ENCODE data around the gene TPD52L2.

TPD52L2 gene

DNA sequence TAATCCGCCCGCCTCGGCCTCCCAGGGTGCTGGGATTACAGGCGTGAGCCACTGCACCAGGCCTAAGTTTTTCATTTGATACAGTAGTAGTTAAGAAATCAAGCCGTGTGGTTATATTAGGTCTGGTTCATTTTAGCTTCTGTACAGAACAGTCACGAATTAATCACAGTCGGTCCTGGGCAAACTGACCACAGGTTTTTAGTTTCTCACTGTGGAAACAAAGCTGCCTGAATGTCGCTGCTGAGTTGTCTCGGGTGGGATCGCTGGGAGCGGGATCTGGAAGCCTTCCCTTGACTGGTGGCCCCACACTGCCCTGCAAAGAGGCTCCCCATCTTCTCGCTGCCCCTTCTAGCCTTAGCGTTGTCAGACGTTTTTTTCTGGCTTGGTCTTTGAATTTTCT, 72.5 kb downstream of the TPD52L2 start (continued):
- TF ChIP-seq, protein P1, sequence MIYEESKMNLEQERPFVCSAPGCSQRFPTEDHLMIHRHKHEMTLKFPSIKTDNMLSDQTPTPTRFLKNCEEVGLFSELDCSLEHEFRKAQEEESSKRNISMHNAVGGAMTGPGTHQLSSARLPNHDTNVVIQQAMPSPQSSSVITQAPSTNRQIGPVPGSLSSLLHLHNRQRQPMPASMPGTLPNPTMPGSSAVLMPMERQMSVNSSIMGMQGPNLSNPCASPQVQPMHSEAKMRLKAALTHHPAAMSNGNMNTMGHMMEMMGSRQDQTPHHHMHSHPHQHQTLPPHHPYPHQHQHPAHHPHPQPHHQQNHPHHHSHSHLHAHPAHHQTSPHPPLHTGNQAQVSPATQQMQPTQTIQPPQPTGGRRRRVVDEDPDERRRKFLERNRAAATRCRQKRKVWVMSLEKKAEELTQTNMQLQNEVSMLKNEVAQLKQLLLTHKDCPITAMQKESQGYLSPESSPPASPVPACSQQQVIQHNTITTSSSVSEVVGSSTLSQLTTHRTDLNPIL (CRISPR knock-in tag; IDR thresholded peaks at IDR 0.05; ENCODE audit: low read depth) = no peak
- no peak for TF ChIP-seq ZNF70 (CRISPR knock-in tag; IDR thresholded peaks at IDR 0.05)
- TF ChIP-seq ARNTL (CRISPR knock-in tag; IDR thresholded peaks at IDR 0.05; ENCODE audit: borderline replicate concordance, low read depth) = no peak

DNA sequence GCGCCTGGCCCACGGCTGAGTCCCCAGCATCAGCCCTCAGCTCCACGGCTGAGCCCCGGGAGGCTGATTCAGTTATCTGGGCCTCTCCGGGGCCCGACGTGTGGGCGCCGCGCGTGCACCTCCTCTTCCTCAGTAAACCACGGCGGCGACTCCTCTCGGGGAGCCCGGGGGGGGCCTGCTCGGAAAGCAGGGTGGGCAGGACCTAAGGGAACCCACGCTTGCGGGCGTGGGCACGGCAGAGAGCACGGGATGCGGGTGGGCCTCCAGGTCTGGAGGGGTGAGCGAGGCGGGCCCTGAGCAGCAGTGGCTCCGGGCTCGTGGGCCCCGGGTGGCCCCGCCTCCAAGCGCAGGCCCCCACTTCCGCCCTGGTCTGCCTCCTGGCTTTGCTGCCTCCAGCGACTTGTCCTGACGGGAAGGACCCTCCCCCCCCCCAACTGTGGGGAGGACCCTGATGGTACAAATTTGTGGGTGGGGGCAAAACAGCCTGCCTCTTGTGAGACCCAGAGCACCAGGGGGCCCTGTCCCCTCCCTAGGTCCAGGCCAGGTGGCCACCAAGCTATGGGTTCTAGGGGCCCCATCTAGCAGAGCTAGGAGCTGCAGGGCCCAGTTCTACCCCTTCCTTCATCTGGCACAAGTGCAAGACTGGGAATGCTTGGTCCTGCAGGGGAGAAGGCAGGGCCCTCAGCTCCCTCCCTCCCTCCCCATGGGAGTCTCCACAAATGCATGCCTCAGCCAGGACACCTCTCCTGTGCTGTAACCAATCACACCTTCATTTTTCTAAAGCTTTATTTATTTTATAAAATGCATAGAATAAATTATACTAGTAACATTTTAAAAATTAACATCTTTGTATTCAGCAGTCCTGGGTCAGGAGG, 74.2 kb downstream of the TPD52L2 start:
- no peak for TF ChIP-seq GLIS3 (CRISPR knock-in tag; IDR thresholded peaks at IDR 0.05)
- no peak for TF ChIP-seq OSR1 (CRISPR knock-in tag; IDR thresholded peaks at IDR 0.05)
- no peak for TF ChIP-seq ISL1 (CRISPR knock-in tag; IDR thresholded peaks at IDR 0.05)
- TF ChIP-seq, protein P2, sequence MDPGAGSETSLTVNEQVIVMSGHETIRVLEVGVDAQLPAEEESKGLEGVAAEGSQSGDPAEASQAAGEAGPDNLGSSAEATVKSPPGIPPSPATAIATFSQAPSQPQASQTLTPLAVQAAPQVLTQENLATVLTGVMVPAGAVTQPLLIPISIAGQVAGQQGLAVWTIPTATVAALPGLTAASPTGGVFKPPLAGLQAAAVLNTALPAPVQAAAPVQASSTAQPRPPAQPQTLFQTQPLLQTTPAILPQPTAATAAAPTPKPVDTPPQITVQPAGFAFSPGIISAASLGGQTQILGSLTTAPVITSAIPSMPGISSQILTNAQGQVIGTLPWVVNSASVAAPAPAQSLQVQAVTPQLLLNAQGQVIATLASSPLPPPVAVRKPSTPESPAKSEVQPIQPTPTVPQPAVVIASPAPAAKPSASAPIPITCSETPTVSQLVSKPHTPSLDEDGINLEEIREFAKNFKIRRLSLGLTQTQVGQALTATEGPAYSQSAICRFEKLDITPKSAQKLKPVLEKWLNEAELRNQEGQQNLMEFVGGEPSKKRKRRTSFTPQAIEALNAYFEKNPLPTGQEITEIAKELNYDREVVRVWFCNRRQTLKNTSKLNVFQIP (CRISPR knock-in tag; IDR thresholded peaks at IDR 0.05; ENCODE audit: borderline replicate concordance, low read depth) = no peak
- no peak for TF ChIP-seq CSDC2 (CRISPR knock-in tag; IDR thresholded peaks at IDR 0.05)
- TF ChIP-seq, protein P3, sequence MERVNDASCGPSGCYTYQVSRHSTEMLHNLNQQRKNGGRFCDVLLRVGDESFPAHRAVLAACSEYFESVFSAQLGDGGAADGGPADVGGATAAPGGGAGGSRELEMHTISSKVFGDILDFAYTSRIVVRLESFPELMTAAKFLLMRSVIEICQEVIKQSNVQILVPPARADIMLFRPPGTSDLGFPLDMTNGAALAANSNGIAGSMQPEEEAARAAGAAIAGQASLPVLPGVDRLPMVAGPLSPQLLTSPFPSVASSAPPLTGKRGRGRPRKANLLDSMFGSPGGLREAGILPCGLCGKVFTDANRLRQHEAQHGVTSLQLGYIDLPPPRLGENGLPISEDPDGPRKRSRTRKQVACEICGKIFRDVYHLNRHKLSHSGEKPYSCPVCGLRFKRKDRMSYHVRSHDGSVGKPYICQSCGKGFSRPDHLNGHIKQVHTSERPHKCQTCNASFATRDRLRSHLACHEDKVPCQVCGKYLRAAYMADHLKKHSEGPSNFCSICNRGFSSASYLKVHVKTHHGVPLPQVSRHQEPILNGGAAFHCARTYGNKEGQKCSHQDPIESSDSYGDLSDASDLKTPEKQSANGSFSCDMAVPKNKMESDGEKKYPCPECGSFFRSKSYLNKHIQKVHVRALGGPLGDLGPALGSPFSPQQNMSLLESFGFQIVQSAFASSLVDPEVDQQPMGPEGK (CRISPR knock-in tag; IDR thresholded peaks at IDR 0.05; ENCODE audit: borderline replicate concordance) = no peak
- TF ChIP-seq, protein P1 (CRISPR knock-in tag; IDR thresholded peaks at IDR 0.05; ENCODE audit: low read depth) = no peak
- no peak for TF ChIP-seq RARB (CRISPR knock-in tag; IDR thresholded peaks at IDR 0.05)
- no peak for ATAC-seq

DNA sequence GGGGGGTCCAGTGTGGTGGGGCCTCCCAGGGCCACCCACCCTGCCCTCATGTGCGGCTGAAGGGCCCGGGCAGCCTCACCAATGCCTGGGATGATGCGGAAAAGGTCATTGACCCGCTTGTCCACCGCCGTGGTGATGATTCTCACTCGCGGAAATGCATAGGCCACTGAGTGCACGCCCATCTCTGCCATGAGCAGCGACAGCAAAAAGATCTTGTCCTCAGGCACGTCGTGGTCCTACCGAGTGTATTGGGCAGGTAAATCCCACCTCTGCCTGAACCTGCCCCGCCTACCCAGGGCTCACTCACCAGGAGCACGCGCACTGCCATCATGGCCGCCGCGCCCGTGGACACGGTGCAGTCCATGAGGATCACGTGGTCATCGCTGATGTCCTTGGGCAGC, 75.0 kb downstream of the TPD52L2 start:
- no peak for ATAC-seq
- TF ChIP-seq, protein P2 (CRISPR knock-in tag; IDR thresholded peaks at IDR 0.05; ENCODE audit: borderline replicate concordance, low read depth) = no peak
- TF ChIP-seq ZFP3 (CRISPR knock-in tag; IDR thresholded peaks at IDR 0.05) = no peak
- no peak for TF ChIP-seq ISL1 (CRISPR knock-in tag; IDR thresholded peaks at IDR 0.05)
- TF ChIP-seq ZNF70 (CRISPR knock-in tag; IDR thresholded peaks at IDR 0.05) = no peak
- no peak for TF ChIP-seq OSR1 (CRISPR knock-in tag; IDR thresholded peaks at IDR 0.05)
- no peak for TF ChIP-seq ZC3H10 (CRISPR knock-in tag; IDR thresholded peaks at IDR 0.05)
- no peak for TF ChIP-seq RARB (CRISPR knock-in tag; IDR thresholded peaks at IDR 0.05)
- TF ChIP-seq, protein P4, sequence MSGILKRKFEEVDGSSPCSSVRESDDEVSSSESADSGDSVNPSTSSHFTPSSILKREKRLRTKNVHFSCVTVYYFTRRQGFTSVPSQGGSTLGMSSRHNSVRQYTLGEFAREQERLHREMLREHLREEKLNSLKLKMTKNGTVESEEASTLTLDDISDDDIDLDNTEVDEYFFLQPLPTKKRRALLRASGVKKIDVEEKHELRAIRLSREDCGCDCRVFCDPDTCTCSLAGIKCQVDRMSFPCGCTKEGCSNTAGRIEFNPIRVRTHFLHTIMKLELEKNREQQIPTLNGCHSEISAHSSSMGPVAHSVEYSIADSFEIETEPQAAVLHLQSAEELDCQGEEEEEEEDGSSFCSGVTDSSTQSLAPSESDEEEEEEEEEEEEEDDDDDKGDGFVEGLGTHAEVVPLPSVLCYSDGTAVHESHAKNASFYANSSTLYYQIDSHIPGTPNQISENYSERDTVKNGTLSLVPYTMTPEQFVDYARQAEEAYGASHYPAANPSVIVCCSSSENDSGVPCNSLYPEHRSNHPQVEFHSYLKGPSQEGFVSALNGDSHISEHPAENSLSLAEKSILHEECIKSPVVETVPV (CRISPR knock-in tag; IDR thresholded peaks at IDR 0.05) = no peak
- TF ChIP-seq ARNTL (CRISPR knock-in tag; IDR thresholded peaks at IDR 0.05; ENCODE audit: borderline replicate concordance, low read depth) = no peak
- TF ChIP-seq ESRRG (CRISPR knock-in tag; IDR thresholded peaks at IDR 0.05) = no peak
- TF ChIP-seq BACH2 (CRISPR knock-in tag; IDR thresholded peaks at IDR 0.05; ENCODE audit: borderline replicate concordance) = no peak

All from SK-N-SH treated with all-trans-retinoic acid at 6 μM for 48 hours (cell line).